Heart left ventricle (tissue), 16 donors: Measurements from ENCODE around the gene TRPC4. TPM values are rescaled to one million over a fixed set of nuclear protein-coding genes. Genes with fewer than 3 reads are reported as not detected.

Experiments
- ATAC-seq, 4 donors: fragments of 200-7000 bp; cut with Tn5 transposase; one replicate each; pipeline ENCODE4 v1.9.1; 2020 to 2022; ENCODE audit warnings: moderate library complexity in 4 of 4, mild to moderate bottlenecking in 3 of 4, moderate number of reproducible peaks in 1 of 4
- DNase-seq, 5 donors: peaks; one replicate each; pipeline ENCODE4 v3.0.0-alpha.2; 2020
- H3K27ac ChIP-seq, 12 donors: fragments of 200-600 bp; sonication (generic) in 4 of 12; one replicate each; pipeline versions ENCODE4 v1.5.0 to v1.8.0; 2016 to 2022; ENCODE audit warnings: mild to moderate bottlenecking in 2 of 12
- H3K27me3 ChIP-seq, 9 donors: fragments of 200-600 bp; sonication (generic) in 2 of 9; one replicate each; pipeline versions ENCODE4 v1.5.1 to v1.8.0; 2016 to 2022; ENCODE audit warnings: mild to moderate bottlenecking in 3 of 9
- H3K36me3 ChIP-seq, 9 donors: fragments of 200-600 bp; sonication (generic) in 2 of 9; one replicate each; pipeline versions ENCODE4 v1.5.0 to v1.8.0; 2018 to 2022; ENCODE audit warnings: mild to moderate bottlenecking in 2 of 9
- H3K4me1 ChIP-seq, 12 donors: fragments of 200-600 bp; sonication (generic) in 4 of 12; one replicate each; pipeline versions ENCODE4 v1.5.0 to v1.8.0; 2016 to 2022; ENCODE audit warnings: mild to moderate bottlenecking in 3 of 12
- H3K4me3 ChIP-seq, 12 donors: fragments of 200-600 bp; sonication (generic) in 4 of 12; one replicate each; pipeline versions ENCODE4 v1.5.0 to v1.8.0; 2017 to 2022; ENCODE audit warnings: mild to moderate bottlenecking in 9 of 12, moderate library complexity in 4 of 12
- H3K9me3 ChIP-seq, 12 donors: fragments of 200-600 bp; sonication (generic) in 4 of 12; one replicate each; pipeline versions ENCODE4 v1.5.0 to v1.8.0; 2016 to 2022; ENCODE audit warnings: mild to moderate bottlenecking in 1 of 12
- CTCF ChIP-seq, 12 donors: fragments of 200-600 bp; sonication (generic) in 4 of 12; IDR thresholded peaks; one replicate each; pipeline versions ENCODE4 v1.5.0 to v1.8.0; 2018 to 2022; ENCODE audit warnings: antibody characterized with exemption in 12 of 12, mild to moderate bottlenecking in 5 of 12
- POLR2A ChIP-seq, 2 donors: fragments of 450-650 bp; IDR thresholded peaks; one replicate each; pipeline ENCODE4 v1.6.1; 2017; ENCODE audit warnings: antibody characterized with exemption in 2 of 2, mild to moderate bottlenecking in 2 of 2, moderate library complexity in 2 of 2
- WGBS, 4 donors: extraction: QIAGEN DNeasy Blood & Tissue Kit in 2 of 4; methylation state at CpG; one replicate each; pipeline versions ENCODE4 v1.1.5 to v1.1.7; 2013 to 2018; 5-methylcytosine and 5-hydroxymethylcytosine counted together
- intact Hi-C, 10 donors: fragments of 100-400 bp; cut with DNase I; formaldehyde crosslinking; loops; one replicate each; pipeline versions ENCODE4 v1.11.1 to v1.14.2; 2022
- polyA plus RNA-seq, 2 donors: library from polyadenylated mRNA; stranded (reverse); fragments of 200-250 nt; gene quantifications; one replicate each; pipeline ENCODE4 v1.2.3, GENCODE V29; 2013
- total RNA-seq, 9 donors: library from RNA; depleted of rRNA in 2 of 9; stranded (reverse); fragments of >200 nt in 2 of 9; fragmentation: NEBNext Ultra II Directional in 3 of 9; extraction: Animal tissue kit (Norgen Biotek cat#: 25700) in 3 of 9; gene quantifications; one replicate each; pipeline versions ENCODE4 v1.1.0 to v1.2.4, GENCODE V29; 2016 to 2023
- donor health status: ischemic (EF 13 %, LVEDD 7.1; RV severe dilation, severe dysfunction).
- donor health status: healthy with polysubstance abuse.
- donor health status: DM: no; HTN: yes; CAD: no.
- donor health status: DM: no; HTN: no; CAD: no.
- donor health status: ischemic (EF 25% LVEDD 6.9; RV normal size, moderate dysfunction).
- donor health status: ischemic (EF 25% LVEDD 5.7; RV mildly dilated, moderate dysfunction).
- donor health status: healthy.
- donor health status: DM: yes; HTN: yes; CAD: no.
- donor health status: ischemic (EF 35%, LVEDD 5.7; RV mildly dilated, moderate dysfunction).
- donor health status: nonischemic (EF 11% LVEDD 7.7; RV severe dilation, severe dysfunction).
- donor health status: DM: yes; HTN: yes; CAD: no.
- donor health status: PGD.
- donor health status: ischemic (EF 29% LVEDD 5.4; RV normal size, mild dysfunction).
- donor health status: nonischemic (EF 23%, LVEDD 6.1; RV moderate dilation, normal function).

The TRPC4 gene
- total and polyA plus RNA-seq, 11 donors, result 0.25 to 2.5 (median 0.79) TPM

DNA sequence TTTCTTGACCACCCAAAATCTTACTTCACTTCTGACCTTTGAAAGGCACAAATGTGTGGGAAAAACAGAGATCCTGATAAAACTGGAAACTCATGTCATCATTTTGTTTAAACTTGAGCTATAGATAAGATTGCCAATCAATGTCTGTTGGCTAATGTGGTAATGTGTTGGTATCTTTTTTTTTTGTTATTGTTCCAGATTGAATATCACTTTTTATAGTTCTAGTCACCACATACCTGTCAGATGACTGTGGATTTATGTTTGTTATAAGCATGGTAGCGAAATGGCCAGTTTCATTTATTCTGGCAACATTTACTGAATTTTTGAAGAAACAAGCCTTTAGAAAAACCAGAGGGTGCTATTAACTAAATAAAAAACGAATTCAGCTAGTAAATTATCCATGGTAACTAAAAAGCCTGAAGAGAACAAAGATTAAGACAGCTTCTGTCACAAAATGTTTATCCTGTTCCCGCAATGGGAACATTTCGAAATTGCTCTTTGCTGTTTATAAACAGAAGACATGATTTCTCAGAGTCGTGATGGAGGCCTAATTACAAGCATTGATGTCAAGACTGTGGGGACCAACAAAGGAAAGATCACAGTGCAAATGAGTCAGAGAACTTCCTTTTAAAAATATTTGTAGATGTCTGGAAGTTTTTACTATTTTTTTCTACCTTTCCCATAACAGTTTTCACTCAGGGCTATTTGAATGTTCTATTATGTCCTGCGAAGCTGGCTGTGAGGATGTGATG, 188.1 kb downstream of the TRPC4 start:
- no peaks in the 10 kb centered on the region for H3K27me3 ChIP-seq
- peak overlapping the region in 2 of 12 donors; percentile 38 to 43 for H3K27ac ChIP-seq
- ATAC-seq (peak in 1 of 4 donors; percentile 24), DNase-seq (no peak)
- H3K4me1 ChIP-seq, result no peaks in the 10 kb centered on the region
- WGBS, 4 donors, result 62 to 67% (median 66%) methylated on average over 6 of the region's 6 CpGs
- no peak for TF ChIP-seq CTCF (IDR thresholded peaks at IDR 0.05)
- no peak for TF ChIP-seq POLR2A (IDR thresholded peaks at IDR 0.05)
- H3K9me3 ChIP-seq, result no peaks in the 10 kb centered on the region
- no peaks in the 10 kb centered on the region for H3K36me3 ChIP-seq
- intact Hi-C loops, result no loop called here
- H3K4me3 ChIP-seq, result no peak overlapping the region

DNA sequence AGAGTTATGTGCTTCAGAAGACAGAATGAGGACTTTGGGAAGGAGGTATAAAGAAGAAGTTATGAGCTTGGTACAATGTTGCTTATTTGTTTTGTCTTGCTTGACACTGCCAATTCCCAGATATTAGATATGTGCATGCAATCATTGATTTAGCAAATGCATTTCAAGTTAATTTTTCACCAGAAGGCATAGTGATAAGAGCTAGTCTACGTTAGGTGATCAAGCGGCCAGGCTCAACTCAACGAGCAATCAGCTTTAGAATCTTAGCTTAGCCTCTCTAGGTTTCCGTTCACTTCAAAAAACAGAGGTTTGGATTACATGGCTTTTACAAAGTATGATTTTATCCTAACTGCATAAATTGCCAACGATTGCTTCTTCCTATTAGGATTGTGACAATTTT, 189.4 kb downstream of the TRPC4 start:
- Histone ChIP-seq H3K27ac (no peak overlapping the region), H3K4me3 (no peak overlapping the region), H3K27me3 (no peaks in the 10 kb centered on the region), H3K36me3 (no peaks in the 10 kb centered on the region), H3K9me3 (no peaks in the 10 kb centered on the region), H3K4me1 (no peaks in the 10 kb centered on the region)
- WGBS, 4 donors, result 83 to 88% (median 86%) methylated on average over 5 of the region's 5 CpGs
- intact Hi-C loops, result no loop called here
- ATAC-seq, result no peak
- TF ChIP-seq POLR2A (IDR thresholded peaks at IDR 0.05), result no peak
- TF ChIP-seq CTCF (IDR thresholded peaks at IDR 0.05), result no peak
- no peak for DNase-seq

DNA sequence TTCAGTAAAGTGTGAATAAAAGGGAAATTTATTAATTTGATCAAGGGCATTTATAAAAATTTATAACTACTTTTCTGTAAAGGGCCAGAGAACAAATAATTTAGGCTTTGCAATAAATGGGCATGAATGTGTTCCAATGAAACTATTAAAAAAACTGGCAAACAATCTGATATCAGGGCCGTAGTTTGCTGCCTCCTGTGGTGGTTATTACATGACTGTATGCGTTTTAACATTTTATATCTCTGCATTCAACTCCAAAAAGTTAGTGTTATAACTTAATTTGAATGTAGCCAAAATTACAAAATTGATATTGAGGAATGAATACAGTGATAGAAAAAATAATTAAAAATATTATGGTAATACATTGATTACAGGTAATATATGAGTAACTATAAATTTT, 190.5 kb downstream of the TRPC4 start:
- 64 to 74% (median 72%) methylated on average over 2 of the region's 2 CpGs for WGBS, 4 donors
- TF ChIP-seq CTCF (IDR thresholded peaks at IDR 0.05) (no peak), POLR2A (IDR thresholded peaks at IDR 0.05) (no peak)
- Histone ChIP-seq H3K4me1 (no peaks in the 10 kb centered on the region), H3K36me3 (no peaks in the 10 kb centered on the region), H3K9me3 (no peaks in the 10 kb centered on the region), H3K27ac (no peak overlapping the region), H3K4me3 (no peak overlapping the region), H3K27me3 (no peaks in the 10 kb centered on the region)
- intact Hi-C loops, result no loop called here
- ATAC-seq (no peak), DNase-seq (no peak)

DNA sequence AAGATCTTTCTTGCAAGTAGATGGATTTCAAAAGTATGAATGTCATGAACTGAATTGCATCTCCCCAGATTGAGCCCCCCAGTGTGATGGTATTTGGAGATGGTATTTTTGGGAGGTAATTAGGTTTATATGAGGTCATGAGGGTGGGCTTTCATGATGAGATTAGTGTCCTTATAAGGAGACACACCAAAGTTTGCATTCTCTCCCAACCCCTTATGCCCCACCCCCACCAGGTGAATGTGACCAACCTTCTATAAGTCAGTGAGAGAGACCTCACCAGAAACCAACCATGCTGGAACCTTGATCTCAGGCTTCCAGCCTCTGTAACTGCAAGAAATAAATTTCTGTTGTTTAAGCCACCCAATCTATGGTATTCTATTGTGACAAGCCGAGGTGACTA, 199.7 kb downstream of the TRPC4 start:
- no peaks in the 10 kb centered on the region for H3K4me1 ChIP-seq
- no peak for TF ChIP-seq POLR2A (IDR thresholded peaks at IDR 0.05)
- no peak for TF ChIP-seq CTCF (IDR thresholded peaks at IDR 0.05)
- H3K27ac ChIP-seq, result no peak overlapping the region
- DNase-seq, result no peak
- WGBS, 4 donors, result 73 to 85% (median 83%) methylated on average over 1 of the region's 1 CpG
- H3K27me3 ChIP-seq, result no peaks in the 10 kb centered on the region
- H3K9me3 ChIP-seq, result peaks cover 0 to 4% (median 0%) of the 10 kb centered on the region in 12 donors
- no peak for ATAC-seq
- no peaks in the 10 kb centered on the region for H3K36me3 ChIP-seq
- H3K4me3 ChIP-seq, result no peak overlapping the region
- intact Hi-C loops, result no loop called here
